K562 (cell line): Measurements from ENCODE around the gene ISM1. TPM values are rescaled to one million over a fixed set of nuclear protein-coding genes. Genes with fewer than 3 reads are reported as not detected.

Source experiments
- ATAC-seq: fragments of 200-7000 bp; cut with Tn5 transposase; 3 replicates; pipeline ENCODE4 v1.9.1; 2020; ENCODE audit warnings: moderate library complexity
- BruUV-seq: library from RNA; stranded (reverse); fragments of 400-500 nt; replicated peaks from 2 replicates; lab custom pipeline; 2021; lab: Mats Ljungman, UMichigan
- CTCF ChIA-PET: fragments of 300-600 bp; formaldehyde crosslinking; extraction: SDS; loops from one replicate; lab custom pipeline; 2021; ENCODE audit warnings: low intra/inter-chr PET ratio; lab: Yijun Ruan, JAX
- POLR2A ChIA-PET: fragments of 300-600, 350-650 bp; sonication (Branson Sonifier 250); formaldehyde crosslinking; extraction: SDS; loops from one replicate; lab custom pipeline; 2021; ENCODE audit warnings: antibody characterized with exemption, inconsistent platforms; lab: Yijun Ruan, JAX
- DNase-seq, 4 experiments: peaks; one replicate each; pipeline versions ENCODE4 v3.0.0 to v3.0.0-alpha.2; 2011 to 2018; ENCODE audit warnings: low spot score in 3 of 4, mixed read lengths in 3 of 4; ENCODE audit errors: extremely low read depth in 1 of 4
- FAIRE-seq: peaks from 2 replicates; lab custom pipeline; 2011; peaks lifted over from hg19 to GRCh38; lab: Jason Lieb, UNC
- H2AFZ ChIP-seq: 2 replicates; pipeline ENCODE4 v1.6.0; 2011; ENCODE audit warnings: low read depth, low read length, control low read depth, inconsistent platforms
- H3K27ac ChIP-seq: fragments of 200-600 bp; 3 replicates; pipeline ENCODE4 v1.8.0; 2011; ENCODE audit warnings: low read depth, mild to moderate bottlenecking, control low read depth, inconsistent platforms, low read length, moderate library complexity, mixed read lengths; ENCODE audit errors: extremely low read depth
- H3K27me3 ChIP-seq, 2 experiments: fragments of 300-600 bp in 1 of 2; 2 replicates in 1 of 2; 3 replicates in 1 of 2; pipeline versions ENCODE4 v1.6.0 to v1.8.0; 2011; ENCODE audit warnings: inconsistent platforms in 2 of 2, low read length in 2 of 2, mild to moderate bottlenecking in 1 of 2, mixed read lengths in 1 of 2, moderate library complexity in 1 of 2; ENCODE audit not compliant: control insufficient read depth in 2 of 2, insufficient read depth in 2 of 2
- H3K36me3 ChIP-seq: fragments of 300-600 bp; 3 replicates; pipeline ENCODE4 v1.8.0; 2011; ENCODE audit warnings: mild to moderate bottlenecking, low read length, inconsistent platforms; ENCODE audit not compliant: control insufficient read depth, insufficient read depth
- H3K4me1 ChIP-seq, 2 experiments: fragments of 200-600 bp in 1 of 2; replicated peaks in 1 of 2; 2 replicates in 1 of 2; 3 replicates in 1 of 2; pipeline versions ENCODE4 v1.5.1 to v1.8.0; 2011; ENCODE audit warnings: inconsistent platforms in 2 of 2, low read length in 2 of 2, mild to moderate bottlenecking in 1 of 2, mixed read lengths in 1 of 2, moderate library complexity in 1 of 2; ENCODE audit not compliant: control insufficient read depth in 2 of 2, insufficient read depth in 2 of 2
- H3K4me2 ChIP-seq: 2 replicates; pipeline ENCODE4 v1.6.1; 2011; ENCODE audit warnings: low read length, control low read depth, inconsistent platforms, mixed read lengths; ENCODE audit not compliant: insufficient read depth
- H3K4me3 ChIP-seq: fragments of 200-600 bp; sonication (generic), shearing (Covaris generic); 2 replicates; pipeline ENCODE4 v1.5.1; 2016; ENCODE audit warnings: control low read depth, inconsistent platforms
- H3K79me2 ChIP-seq: fragments of 200-600 bp; 3 replicates; pipeline ENCODE4 v1.8.0; 2011; ENCODE audit warnings: low read length, inconsistent platforms; ENCODE audit not compliant: control insufficient read depth, insufficient read depth
- H3K9ac ChIP-seq, 2 experiments: 2 replicates each; pipeline versions ENCODE4 v1.6.0 to v1.6.1; 2011; ENCODE audit warnings: low read depth in 2 of 2, low read length in 2 of 2, control low read depth in 1 of 2, inconsistent platforms in 1 of 2, mild to moderate bottlenecking in 1 of 2, mixed read lengths in 1 of 2; ENCODE audit not compliant: insufficient read depth in 1 of 2
- H3K9me1 ChIP-seq: one replicate; pipeline ENCODE4 v1.6.0; 2011; ENCODE audit warnings: inconsistent platforms, mild to moderate bottlenecking, low read length, moderate library complexity; ENCODE audit not compliant: control insufficient read depth, insufficient read depth
- H3K9me3 ChIP-seq: replicated peaks from 2 replicates; pipeline ENCODE4 v1.5.1; 2011; ENCODE audit warnings: low read depth, low read length, inconsistent platforms; ENCODE audit not compliant: control insufficient read depth, insufficient read depth
- H4K20me1 ChIP-seq: replicated peaks from 2 replicates; pipeline ENCODE4 v1.6.1; 2011; ENCODE audit warnings: low read length, inconsistent platforms, mixed read lengths; ENCODE audit not compliant: control insufficient read depth, insufficient read depth
- BRF1 ChIP-seq: IDR thresholded peaks from 3 replicates; pipeline ENCODE4 v1.6.1; 2011; ENCODE audit warnings: borderline replicate concordance, mild to moderate bottlenecking; ENCODE audit not compliant: insufficient read length; ENCODE audit errors: extremely low read depth
- TOE1 ChIP-seq, 2 experiments: fragments of 450-650 bp in 1 of 2; sonication (generic) in 1 of 2; formaldehyde crosslinking in 1 of 2; IDR thresholded peaks; 2 replicates each; pipeline versions ENCODE4 v1.7.1 to v1.8.0; 2016 to 2022; ENCODE audit warnings: borderline replicate concordance in 2 of 2, mild to moderate bottlenecking in 2 of 2, antibody characterized with exemption in 1 of 2, inconsistent platforms in 1 of 2, low read depth in 1 of 2, missing genetic modification reagents in 1 of 2, moderate library complexity in 1 of 2
- WGBS: fragments of 100-300 bp; shearing (Covaris generic); methylation state at CpG from one replicate; pipeline ENCODE4 v1.1.6; 2016; ENCODE audit warnings: low coverage, mixed read lengths; ENCODE audit not compliant: insufficient coverage; ENCODE audit errors: missing lambda C conversion rate; 5-methylcytosine and 5-hydroxymethylcytosine counted together
- in situ Hi-C: fragments of 300-500 bp; cut with MboI; formaldehyde crosslinking; loops from 4 replicates; pipeline ENCODE4 v1.15.0; 2018; ENCODE audit warnings: inconsistent platforms, mixed read lengths
- intact Hi-C: fragments of 100-400 bp; cut with micrococcal nuclease; formaldehyde crosslinking; loops from 2 replicates; pipeline ENCODE4 v1.14.2; 2022
- polyA plus RNA-seq, 8 experiments: library from polyadenylated mRNA; depleted of rRNA in 4 of 8; stranded (reverse) in 5 of 8; unstranded in 3 of 8; fragments of >200 nt; fragmentation: Nextera tagmentation in 2 of 8; fragmentation: Illumina TruSeq in 1 of 8; extraction: Ambion mirVana in 2 of 8; extraction: Trizol in 1 of 8; gene quantifications; 2 replicates each; pipeline versions ENCODE4 v1.2.1 to v1.2.3, GENCODE V29; 2011 to 2014; ENCODE audit warnings: inconsistent platforms in 1 of 8, missing spikeins in 1 of 8
- total RNA-seq, 7 experiments: library from RNA; depleted of rRNA in 6 of 7; stranded (reverse); fragments of >200 nt in 6 of 7; fragmentation: Illumina TruSeq in 2 of 7; extraction: Trizol in 2 of 7; gene quantifications; 2 replicates each; pipeline versions ENCODE4 v1.2.1 to v1.2.3, GENCODE V29; 2011 to 2021; ENCODE audit warnings: low replicate concordance in 1 of 7

The ISM1 gene
- total and polyA plus RNA-seq, 9 of the 15 experiments (the other 6 are each of a cell fraction or from before 2014, with no cell fraction given), result not detected

- Histone ChIP-seq H3K79me2 (no peaks in the 10 kb centered on the region), H3K4me2 (no peak overlapping the region), H3K9ac (no peak overlapping the region), H3K27ac (no peak overlapping the region), H2AFZ (no peak overlapping the region), H3K4me1 (no peaks in the 10 kb centered on the region), H3K9me3 (no peaks in the 10 kb centered on the region), H4K20me1 (no peaks in the 10 kb centered on the region), H3K27me3 (no peaks in the 10 kb centered on the region), H3K4me3 (no peak overlapping the region), H3K36me3 (no peaks in the 10 kb centered on the region), H3K9me1 (no peaks in the 10 kb centered on the region)
- TF ChIP-seq TOE1 (IDR thresholded peaks at IDR 0.05; ENCODE audit: borderline replicate concordance), result no peak
- no peak for TF ChIP-seq TOE1 (CRISPR knock-in tag; IDR thresholded peaks at IDR 0.05; ENCODE audit: borderline replicate concordance, low read depth)
- TF ChIP-seq BRF1, result no peak
- no peak for FAIRE-seq
- in situ Hi-C loops (no loop called here), intact Hi-C loops (no loop called here)
- 2% methylated on average over 4 of the region's 4 CpGs for WGBS
- ChIA-PET POLR2A (no interaction called here), CTCF (no interaction called here)
- DNase-seq, result no peak
- ATAC-seq, result no peak
- no TSS peak for BruUV-seq
Observed at GRCh38 chr20:13349235-13349604, 128.1 kb downstream of the ISM1 start.

Other genes starting within 250 kb of the ISM1 start
- gene SPTLC3, start 212.3 kb upstream of the ISM1 start, total RNA-seq (2014; rRNA removed), result not detected in 2 replicates
- not detected in 2 replicates for gene SPTLC3, start 212.3 kb upstream of the ISM1 start, total RNA-seq (2014; rRNA removed; fragmentation: Illumina TruSeq; extraction: Trizol)
- not detected in 2 replicates for gene SPTLC3, start 212.3 kb upstream of the ISM1 start, total RNA-seq (2015; rRNA removed; fragmentation: Illumina TruSeq; extraction: Trizol)
- not detected in 2 replicates for gene SPTLC3, start 212.3 kb upstream of the ISM1 start, total RNA-seq (2021)
- gene SPTLC3, start 212.3 kb upstream of the ISM1 start, polyA plus RNA-seq (2011; rRNA removed), result not detected in 2 replicates
- gene SPTLC3, start 212.3 kb upstream of the ISM1 start, polyA plus RNA-seq (2014; fragmentation: Illumina TruSeq; extraction: Trizol), result not detected in 2 replicates
- gene SPTLC3, start 212.3 kb upstream of the ISM1 start, polyA plus RNA-seq (2014; fragmentation: Nextera tagmentation; extraction: Ambion mirVana), result not detected
- gene SPTLC3, start 212.3 kb upstream of the ISM1 start, polyA plus RNA-seq (2014; rRNA removed), result not detected in 2 replicates